Measurements from ENCODE around the gene PLA2G4E. TPM values are rescaled to one million over a fixed set of nuclear protein-coding genes. Genes with fewer than 3 reads are reported as not detected.

Gene PLA2G4E
- total RNA-seq, 1 experiment from 2014 or later: 0.09 TPM

- DNase-seq: no peak
- no peaks in the 10 kb centered on the region for H3K27me3 Mint-ChIP-seq (ENCODE audit: unreplicated experiment)
- no TSS peak for BruUV-seq (replicated peaks)
- peaks cover 38% of the 10 kb centered on the region for H3K4me1 Mint-ChIP-seq (ENCODE audit: low read depth, unreplicated experiment)
- no peak for TF ChIP-seq CTCF (IDR thresholded peaks at IDR 0.05; ENCODE audit: unreplicated experiment)
- peaks cover 21% of the 10 kb centered on the region for H3K36me3 Mint-ChIP-seq (ENCODE audit: insufficient read depth, unreplicated experiment)
- H3K27ac Mint-ChIP-seq (ENCODE audit: unreplicated experiment): peak overlapping the region; percentile 75
- intact Hi-C loops (cut with micrococcal nuclease; ENCODE audit: unreplicated experiment): no loop called here
- H3K4me3 Mint-ChIP-seq (ENCODE audit: low read depth, unreplicated experiment): peak overlapping the region; percentile 37
- H3K9me3 Mint-ChIP-seq (ENCODE audit: low read depth, unreplicated experiment): no peaks in the 10 kb centered on the region
- CTCF ChIA-PET: no interaction called here
Observed at GRCh38 chr15:41967506-41968206, 53.2 kb downstream of the PLA2G4E start.

GRCh38 chr15:41966920-41967465, 53.8 kb downstream of the PLA2G4E start:
- DNase-seq: no peak
- Mint-ChIP-seq H3K27ac (ENCODE audit: unreplicated experiment) (no peak overlapping the region), H3K36me3 (ENCODE audit: insufficient read depth, unreplicated experiment) (peaks cover 19% of the 10 kb centered on the region), H3K9me3 (ENCODE audit: low read depth, unreplicated experiment) (no peaks in the 10 kb centered on the region), H3K27me3 (ENCODE audit: unreplicated experiment) (no peaks in the 10 kb centered on the region), H3K4me3 (ENCODE audit: low read depth, unreplicated experiment) (no peak overlapping the region), H3K4me1 (ENCODE audit: low read depth, unreplicated experiment) (peaks cover 42% of the 10 kb centered on the region)
- intact Hi-C loops (cut with micrococcal nuclease; ENCODE audit: unreplicated experiment): no loop called here
- CTCF ChIA-PET: no interaction called here
- no TSS peak for BruUV-seq (replicated peaks)
- TF ChIP-seq CTCF (IDR thresholded peaks at IDR 0.05; ENCODE audit: unreplicated experiment): no peak

GRCh38 chr15:41966414-41966812, 54.4 kb downstream of the PLA2G4E start:
- Mint-ChIP-seq H3K27me3 (ENCODE audit: unreplicated experiment) (no peaks in the 10 kb centered on the region), H3K9me3 (ENCODE audit: low read depth, unreplicated experiment) (no peaks in the 10 kb centered on the region), H3K4me1 (ENCODE audit: low read depth, unreplicated experiment) (peaks cover 47% of the 10 kb centered on the region), H3K27ac (ENCODE audit: unreplicated experiment) (peak overlapping the region; percentile 56), H3K4me3 (ENCODE audit: low read depth, unreplicated experiment) (no peak overlapping the region), H3K36me3 (ENCODE audit: insufficient read depth, unreplicated experiment) (peaks cover 14% of the 10 kb centered on the region)
- intact Hi-C loops (cut with micrococcal nuclease; ENCODE audit: unreplicated experiment): no loop called here
- no TSS peak for BruUV-seq (replicated peaks)
- CTCF ChIA-PET: no interaction called here
- DNase-seq: no peak
- TF ChIP-seq CTCF (IDR thresholded peaks at IDR 0.05; ENCODE audit: unreplicated experiment): no peak

- H3K9me3 Mint-ChIP-seq (ENCODE audit: low read depth, unreplicated experiment): no peaks in the 10 kb centered on the region
- H3K27me3 Mint-ChIP-seq (ENCODE audit: unreplicated experiment): no peaks in the 10 kb centered on the region
- intact Hi-C loops (cut with micrococcal nuclease; ENCODE audit: unreplicated experiment): no loop called here
- BruUV-seq (replicated peaks): no TSS peak
- DNase-seq: no peak
- CTCF ChIA-PET: no interaction called here
- peaks cover 14% of the 10 kb centered on the region for H3K36me3 Mint-ChIP-seq (ENCODE audit: insufficient read depth, unreplicated experiment)
- peak overlapping the region; percentile 56 for H3K27ac Mint-ChIP-seq (ENCODE audit: unreplicated experiment)
- TF ChIP-seq CTCF (IDR thresholded peaks at IDR 0.05; ENCODE audit: unreplicated experiment): no peak
- no peak overlapping the region for H3K4me3 Mint-ChIP-seq (ENCODE audit: low read depth, unreplicated experiment)
- peaks cover 47% of the 10 kb centered on the region for H3K4me1 Mint-ChIP-seq (ENCODE audit: low read depth, unreplicated experiment)
Observed at GRCh38 chr15:41965441-41966413, 55.1 kb downstream of the PLA2G4E start.

Data from Calu3 (cell line).